Measurements from ENCODE around the gene NOPCHAP1.
A peak's percentile ranks its signal among the peaks of the same experiment; 100 is the strongest.

The NOPCHAP1 gene

DNA sequence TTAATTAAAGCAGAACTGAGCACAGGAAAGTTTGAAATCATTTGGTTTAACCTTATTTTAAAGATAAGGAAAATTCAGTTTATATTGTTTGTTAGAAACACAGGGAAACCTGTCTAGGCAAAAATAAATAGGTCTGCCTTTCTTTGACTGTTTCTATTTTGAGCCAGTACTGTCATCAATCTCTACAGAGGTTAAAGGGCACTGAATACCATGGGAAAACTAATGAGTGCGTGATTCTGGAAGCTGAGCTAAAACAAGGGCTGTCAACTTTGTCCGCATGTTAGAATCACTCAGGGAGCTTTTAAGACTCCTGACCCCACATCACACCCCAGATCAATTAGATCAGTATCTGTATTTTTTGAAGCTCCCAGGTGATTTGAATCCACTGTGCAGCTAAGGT lies 38.8 kb downstream of the NOPCHAP1 start:
- H3K9me3 Mint-ChIP-seq, result no peaks in the 10 kb centered on the region
- H3K27me3 Mint-ChIP-seq, result no peaks in the 10 kb centered on the region
- no peak for DNase-seq
- no peak for ATAC-seq
- H3K36me3 Mint-ChIP-seq (ENCODE audit: low read depth), result peaks cover 3% of the 10 kb centered on the region
- H3K4me1 Mint-ChIP-seq, result no peaks in the 10 kb centered on the region
- H3K27ac Mint-ChIP-seq, result no peak overlapping the region
- H3K4me3 Mint-ChIP-seq, result no peak overlapping the region

- no peak overlapping the region for H3K4me3 Mint-ChIP-seq
- DNase-seq, result no peak
These were observed 39.8 kb downstream of the NOPCHAP1 start for GRCh38 chr12:105025890-105026289.

GRCh38 chr12:105026411-105026810 lies 40.3 kb downstream of the NOPCHAP1 start:
- peaks cover 3% of the 10 kb centered on the region for H3K36me3 Mint-ChIP-seq (ENCODE audit: low read depth)
- H3K4me3 Mint-ChIP-seq, result no peak overlapping the region
- H3K27me3 Mint-ChIP-seq, result no peaks in the 10 kb centered on the region
- H3K9me3 Mint-ChIP-seq, result no peaks in the 10 kb centered on the region
- ATAC-seq, result no peak
- no peak overlapping the region for H3K27ac Mint-ChIP-seq
- peaks cover 7% of the 10 kb centered on the region for H3K4me1 Mint-ChIP-seq
- DNase-seq, result no peak

More at GRCh38 chr12:105025890-105026289, 39.8 kb downstream of the NOPCHAP1 start:
- no peaks in the 10 kb centered on the region for H3K27me3 Mint-ChIP-seq
- H3K36me3 Mint-ChIP-seq (ENCODE audit: low read depth), result peaks cover 3% of the 10 kb centered on the region
- H3K9me3 Mint-ChIP-seq, result no peaks in the 10 kb centered on the region
- no peak overlapping the region for H3K27ac Mint-ChIP-seq
- no peak for ATAC-seq
- peaks cover 2% of the 10 kb centered on the region for H3K4me1 Mint-ChIP-seq

DNA sequence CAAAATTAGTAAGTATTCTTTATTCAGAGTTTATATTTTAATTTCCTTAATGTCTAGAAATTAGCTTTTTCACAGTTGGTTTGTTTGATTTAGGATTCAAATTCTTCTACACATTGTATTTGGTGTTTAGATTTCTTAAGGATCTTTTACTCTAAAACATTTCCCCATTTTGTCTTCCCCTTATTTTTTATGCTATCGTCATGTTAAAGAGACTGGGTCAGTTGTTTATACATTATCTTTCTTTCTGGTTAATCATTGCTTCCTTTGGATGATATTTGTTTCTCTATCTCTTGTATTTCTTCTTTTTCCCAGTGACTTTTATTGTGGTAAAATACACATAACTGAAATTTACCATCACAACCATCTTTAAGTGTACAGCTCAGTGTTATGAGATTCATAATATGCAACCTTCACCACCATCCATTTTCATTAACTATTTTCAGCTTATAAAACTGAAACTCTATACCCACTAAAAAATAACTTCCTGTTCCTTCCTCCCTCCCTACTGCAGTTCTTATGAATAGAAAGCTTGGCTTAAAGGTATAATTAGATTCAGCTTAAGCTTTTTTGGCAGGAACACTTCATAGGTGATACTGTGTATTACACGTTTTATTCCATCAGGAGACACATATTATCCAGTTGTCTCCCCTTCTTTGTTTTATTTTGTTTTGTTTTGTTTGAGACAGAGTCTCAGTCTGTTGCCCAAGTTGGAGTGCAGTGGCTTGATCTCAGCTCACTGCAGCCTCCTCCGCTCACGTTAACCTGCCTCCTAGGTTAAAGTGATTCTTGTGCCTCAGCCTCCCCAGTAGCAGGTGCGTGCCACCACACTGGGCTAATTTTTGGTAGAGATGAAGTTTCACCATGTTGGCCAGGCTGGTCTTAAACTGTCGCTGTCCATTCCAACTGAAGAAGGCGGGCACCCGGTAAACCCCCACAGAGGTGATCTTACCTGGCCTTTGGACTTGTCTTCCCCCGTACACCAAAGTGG lies 45.0 kb downstream of the NOPCHAP1 start:
- Mint-ChIP-seq H3K4me1 (peaks cover 35% of the 10 kb centered on the region), H3K27ac (peak overlapping the region; percentile 13), H3K36me3 (ENCODE audit: low read depth) (peaks cover 8% of the 10 kb centered on the region), H3K9me3 (no peaks in the 10 kb centered on the region), H3K4me3 (no peak overlapping the region), H3K27me3 (no peaks in the 10 kb centered on the region)
- peak; percentile 47 for ATAC-seq
- DNase-seq, result no peak

- Mint-ChIP-seq H3K27ac (no peak overlapping the region), H3K36me3 (ENCODE audit: low read depth) (peaks cover 5% of the 10 kb centered on the region), H3K4me1 (peaks cover 48% of the 10 kb centered on the region), H3K27me3 (no peaks in the 10 kb centered on the region), H3K9me3 (no peaks in the 10 kb centered on the region), H3K4me3 (no peak overlapping the region)
- no peak for ATAC-seq
- no peak for DNase-seq
These were observed 46.7 kb downstream of the NOPCHAP1 start for GRCh38 chr12:105032703-105033357.

GRCh38 chr12:105033851-105034250 lies 47.7 kb downstream of the NOPCHAP1 start:
- peak overlapping the region; percentile 51 for H3K27ac Mint-ChIP-seq
- no peaks in the 10 kb centered on the region for H3K27me3 Mint-ChIP-seq
- ATAC-seq, result peak; percentile 60

More at GRCh38 chr12:105033851-105034250, 47.7 kb downstream of the NOPCHAP1 start:
- Mint-ChIP-seq H3K36me3 (ENCODE audit: low read depth) (peaks cover 5% of the 10 kb centered on the region), H3K4me3 (no peak overlapping the region), H3K9me3 (no peaks in the 10 kb centered on the region), H3K4me1 (peaks cover 55% of the 10 kb centered on the region)
- no peak for DNase-seq
